ENCODE measurements around the gene TMEM69. TPM values are rescaled to one million over a fixed set of nuclear protein-coding genes. Genes with fewer than 3 reads are reported as not detected.
A peak's percentile ranks its signal among the peaks of the same experiment; 100 is the strongest.

TMEM69 gene
- total and polyA plus RNA-seq, 2 of the 13 experiments (the other 11 are each of a cell fraction or from before 2014, with no cell fraction given) = 25.4 to 135 TPM

- TF ChIP-seq SOX5 (CRISPR knock-in tag; IDR thresholded peaks at IDR 0.05; ENCODE audit: borderline replicate concordance) = peak; percentile 31; the same call in 1 of the 2 replicates
- TF ChIP-seq CHCHD3 (CRISPR knock-in tag; IDR thresholded peaks at IDR 0.05) = no peak
- no peak for TF ChIP-seq JARID2 (CRISPR knock-in tag; IDR thresholded peaks at IDR 0.05; ENCODE audit: insufficient replicate concordance)
- peak; percentile 71; the same call in 1 of the 2 replicates for TF ChIP-seq ZNF891 (CRISPR knock-in tag; IDR thresholded peaks at IDR 0.05)
- TF ChIP-seq, protein P1, sequence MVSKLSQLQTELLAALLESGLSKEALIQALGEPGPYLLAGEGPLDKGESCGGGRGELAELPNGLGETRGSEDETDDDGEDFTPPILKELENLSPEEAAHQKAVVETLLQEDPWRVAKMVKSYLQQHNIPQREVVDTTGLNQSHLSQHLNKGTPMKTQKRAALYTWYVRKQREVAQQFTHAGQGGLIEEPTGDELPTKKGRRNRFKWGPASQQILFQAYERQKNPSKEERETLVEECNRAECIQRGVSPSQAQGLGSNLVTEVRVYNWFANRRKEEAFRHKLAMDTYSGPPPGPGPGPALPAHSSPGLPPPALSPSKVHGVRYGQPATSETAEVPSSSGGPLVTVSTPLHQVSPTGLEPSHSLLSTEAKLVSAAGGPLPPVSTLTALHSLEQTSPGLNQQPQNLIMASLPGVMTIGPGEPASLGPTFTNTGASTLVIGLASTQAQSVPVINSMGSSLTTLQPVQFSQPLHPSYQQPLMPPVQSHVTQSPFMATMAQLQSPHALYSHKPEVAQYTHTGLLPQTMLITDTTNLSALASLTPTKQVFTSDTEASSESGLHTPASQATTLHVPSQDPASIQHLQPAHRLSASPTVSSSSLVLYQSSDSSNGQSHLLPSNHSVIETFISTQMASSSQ (IDR thresholded peaks at IDR 0.05; ENCODE audit: low read depth) = no peak
- TF ChIP-seq, protein P1 (CRISPR knock-in tag; IDR thresholded peaks at IDR 0.05; ENCODE audit: borderline replicate concordance) = no peak
- TF ChIP-seq KAT8 (CRISPR knock-in tag; IDR thresholded peaks at IDR 0.05) = peak; percentile 92
- TF ChIP-seq MTF2 (CRISPR knock-in tag; IDR thresholded peaks at IDR 0.05; ENCODE audit: borderline replicate concordance) = peak; percentile 66; the same call in 1 of the 2 replicates
- peak; percentile 87; the same call in 1 of the 2 replicates for TF ChIP-seq SIN3A (IDR thresholded peaks at IDR 0.05; ENCODE audit: borderline replicate concordance, low read depth, low read length)
- TF ChIP-seq YEATS4 (CRISPR knock-in tag; IDR thresholded peaks at IDR 0.05; ENCODE audit: borderline replicate concordance) = peak; percentile 86
- no peak for TF ChIP-seq ZBTB38 (CRISPR knock-in tag; IDR thresholded peaks at IDR 0.05)
- TF ChIP-seq KDM4B (CRISPR knock-in tag; IDR thresholded peaks at IDR 0.05) = 0 out of 2 replicates have a peak, but pooled peaks have one; percentile 27
- no peak for TF ChIP-seq XBP1 (CRISPR knock-in tag; IDR thresholded peaks at IDR 0.05)
- TF ChIP-seq CBX5 (CRISPR knock-in tag; IDR thresholded peaks at IDR 0.05; ENCODE audit: borderline replicate concordance) = peak; percentile 58; the same call in 1 of the 2 replicates
- 0 out of 2 replicates have a peak, but pooled peaks have one; percentile 0 for TF ChIP-seq GTF2F1 (IDR thresholded peaks at IDR 0.05; ENCODE audit: low read length)
- TF ChIP-seq TSC22D2 (CRISPR knock-in tag; IDR thresholded peaks at IDR 0.05; ENCODE audit: borderline replicate concordance) = peak; percentile 82; the same call in 1 of the 2 replicates
- no peak for TF ChIP-seq PRPF4 (IDR thresholded peaks at IDR 0.05; ENCODE audit: low read depth, low read length, poor library complexity, severe bottlenecking)
- peak; percentile 44; the same call in 1 of the 2 replicates for TF ChIP-seq ZNF788 (CRISPR knock-in tag; IDR thresholded peaks at IDR 0.05; ENCODE audit: borderline replicate concordance)
- peak; percentile 94 for TF ChIP-seq ZNF629 (CRISPR knock-in tag; conservative IDR thresholded peaks at IDR 0.05)
- peak; percentile 77; the same call in 1 of the 2 replicates for TF ChIP-seq MEIS2 (CRISPR knock-in tag; IDR thresholded peaks at IDR 0.05)
- TF ChIP-seq ZFP1 (CRISPR knock-in tag; IDR thresholded peaks at IDR 0.05) = 0 out of 2 replicates have a peak, but pooled peaks have one; percentile 49
- TF ChIP-seq, protein P2, sequence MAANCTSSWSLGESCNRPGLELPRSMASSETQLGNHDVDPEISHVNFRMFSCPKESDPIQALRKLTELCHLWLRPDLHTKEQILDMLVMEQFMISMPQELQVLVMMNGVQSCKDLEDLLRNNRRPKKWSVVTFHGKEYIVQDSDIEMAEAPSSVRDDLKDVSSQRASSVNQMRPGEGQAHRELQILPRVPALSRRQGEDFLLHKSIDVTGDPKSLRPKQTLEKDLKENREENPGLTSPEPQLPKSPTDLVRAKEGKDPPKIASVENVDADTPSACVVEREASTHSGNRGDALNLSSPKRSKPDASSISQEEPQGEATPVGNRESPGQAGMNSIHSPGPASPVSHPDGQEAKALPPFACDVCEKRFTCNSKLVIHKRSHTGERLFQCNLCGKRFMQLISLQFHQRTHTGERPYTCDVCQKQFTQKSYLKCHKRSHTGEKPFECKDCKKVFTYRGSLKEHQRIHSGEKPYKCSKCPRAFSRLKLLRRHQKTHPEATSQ (CRISPR knock-in tag; IDR thresholded peaks at IDR 0.05; ENCODE audit: borderline replicate concordance) = peak; percentile 62; the same call in 1 of the 2 replicates
- 0 out of 2 replicates have a peak, but pooled peaks have one; percentile 55 for TF ChIP-seq ZNF160 (CRISPR knock-in tag; IDR thresholded peaks at IDR 0.05)
- peak; percentile 88; the same call in 1 of the 2 replicates for TF ChIP-seq DMAP1 (CRISPR knock-in tag; IDR thresholded peaks at IDR 0.05)
- TF ChIP-seq SUZ12 (IDR thresholded peaks at IDR 0.05; ENCODE audit: low read depth, low read length) = no peak
- peak; percentile 94 for TF ChIP-seq GATAD1 (CRISPR knock-in tag; IDR thresholded peaks at IDR 0.05)
Measured at GRCh38 chr1:45687754-45688740, at the start of gene TMEM69 (continued).

Measured in HepG2 (cell line).